Heart left ventricle (tissue), 13 donors: ENCODE measurements around the gene SYNGR1.

ENCODE experiments used
- CTCF ChIP-seq, 12 donors: fragments of 200-600 bp; sonication (generic) in 4 of 12; IDR thresholded peaks; one replicate each; pipeline versions ENCODE4 v1.5.0 to v1.8.0; 2018 to 2022; ENCODE audit warnings: antibody characterized with exemption in 12 of 12, mild to moderate bottlenecking in 5 of 12
- POLR2A ChIP-seq, 2 donors: fragments of 450-650 bp; IDR thresholded peaks; one replicate each; pipeline ENCODE4 v1.6.1; 2017; ENCODE audit warnings: antibody characterized with exemption in 2 of 2, mild to moderate bottlenecking in 2 of 2, moderate library complexity in 2 of 2
- donor health status: ischemic (EF 13 %, LVEDD 7.1; RV severe dilation, severe dysfunction).
- donor health status: DM: no; HTN: yes; CAD: no.
- donor health status: DM: no; HTN: no; CAD: no.
- donor health status: ischemic (EF 25% LVEDD 6.9; RV normal size, moderate dysfunction).
- donor health status: ischemic (EF 25% LVEDD 5.7; RV mildly dilated, moderate dysfunction).
- donor health status: ischemic (EF 35%, LVEDD 5.7; RV mildly dilated, moderate dysfunction).
- donor health status: nonischemic (EF 11% LVEDD 7.7; RV severe dilation, severe dysfunction).
- donor health status: DM: yes; HTN: yes; CAD: no.
- donor health status: PGD.
- donor health status: ischemic (EF 29% LVEDD 5.4; RV normal size, mild dysfunction).
- donor health status: nonischemic (EF 23%, LVEDD 6.1; RV moderate dilation, normal function).

GRCh38 chr22:39353346-39353745 is 3.6 kb downstream of the SYNGR1 start:
- TF ChIP-seq CTCF (IDR thresholded peaks at IDR 0.05), result no peak
- TF ChIP-seq POLR2A (IDR thresholded peaks at IDR 0.05), result no peak
